ENCODE data around the gene HMOX2.

GRCh38 chr16:4463522-4464163 is 12.6 kb upstream of the HMOX2 start:
- TF ChIP-seq GATA2 (IDR thresholded peaks at IDR 0.05; ENCODE audit: low read depth, low read length): no peak
- TF ChIP-seq GATA3 (IDR thresholded peaks at IDR 0.05; ENCODE audit: low read depth, low read length): no peak
